Esophagus muscularis mucosa (tissue), 3 donors: ENCODE data around the gene UST.

Experiments used
- POLR2A ChIP-seq: fragments of 450-650 bp; IDR thresholded peaks from one replicate; pipeline ENCODE4 v1.6.1; 2017; ENCODE audit warnings: antibody characterized with exemption, moderate library complexity, mild to moderate bottlenecking, low read depth
- TF ChIP-seq, protein P1 (sequence below), 3 experiments: fragments of 200-600 bp in 2 of 3; fragments of 450-650 bp in 1 of 3; sonication (generic) in 2 of 3; IDR thresholded peaks; one replicate each; pipeline ENCODE4 v1.5.1; 2017 to 2019; ENCODE audit warnings: antibody characterized with exemption in 3 of 3, mild to moderate bottlenecking in 2 of 3, moderate library complexity in 1 of 3

DNA sequence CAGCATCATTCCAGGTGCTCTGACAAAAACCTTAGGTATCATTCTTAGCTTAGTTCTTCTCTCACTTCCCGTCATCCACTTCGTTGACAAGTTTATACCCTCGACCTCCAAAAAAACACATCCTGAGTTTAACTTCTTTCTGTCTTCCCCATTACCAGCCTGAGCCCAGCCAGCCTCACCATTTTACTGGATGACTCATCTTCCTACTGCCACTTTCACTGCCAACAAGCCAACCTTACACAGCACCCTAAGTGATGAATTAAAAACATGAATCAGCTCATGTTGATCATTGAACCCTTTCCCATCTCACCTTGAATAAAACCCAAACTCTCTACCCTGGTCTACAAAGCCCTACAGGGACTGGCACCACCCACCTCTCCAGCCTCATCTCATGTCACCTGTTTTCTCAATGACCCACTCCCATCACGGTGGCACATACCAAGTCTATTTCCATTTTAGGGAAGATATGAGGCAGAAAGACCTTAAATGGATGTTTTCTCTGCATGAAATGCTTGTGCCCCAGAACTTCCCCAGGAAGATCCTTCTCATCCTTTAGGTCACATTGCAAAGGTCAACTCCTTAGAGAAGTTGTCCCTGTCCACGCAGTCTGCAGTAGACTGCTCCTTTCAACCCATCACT, 9.9 kb upstream of the UST start:
- TF ChIP-seq, protein P1, sequence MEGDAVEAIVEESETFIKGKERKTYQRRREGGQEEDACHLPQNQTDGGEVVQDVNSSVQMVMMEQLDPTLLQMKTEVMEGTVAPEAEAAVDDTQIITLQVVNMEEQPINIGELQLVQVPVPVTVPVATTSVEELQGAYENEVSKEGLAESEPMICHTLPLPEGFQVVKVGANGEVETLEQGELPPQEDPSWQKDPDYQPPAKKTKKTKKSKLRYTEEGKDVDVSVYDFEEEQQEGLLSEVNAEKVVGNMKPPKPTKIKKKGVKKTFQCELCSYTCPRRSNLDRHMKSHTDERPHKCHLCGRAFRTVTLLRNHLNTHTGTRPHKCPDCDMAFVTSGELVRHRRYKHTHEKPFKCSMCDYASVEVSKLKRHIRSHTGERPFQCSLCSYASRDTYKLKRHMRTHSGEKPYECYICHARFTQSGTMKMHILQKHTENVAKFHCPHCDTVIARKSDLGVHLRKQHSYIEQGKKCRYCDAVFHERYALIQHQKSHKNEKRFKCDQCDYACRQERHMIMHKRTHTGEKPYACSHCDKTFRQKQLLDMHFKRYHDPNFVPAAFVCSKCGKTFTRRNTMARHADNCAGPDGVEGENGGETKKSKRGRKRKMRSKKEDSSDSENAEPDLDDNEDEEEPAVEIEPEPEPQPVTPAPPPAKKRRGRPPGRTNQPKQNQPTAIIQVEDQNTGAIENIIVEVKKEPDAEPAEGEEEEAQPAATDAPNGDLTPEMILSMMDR (IDR thresholded peaks at IDR 0.05), result no peak
- TF ChIP-seq POLR2A, result no peak
